ENCODE data around the gene ATRNL1.

Gene ATRNL1

GRCh38 chr10:115771755-115772154 is 678.6 kb downstream of the ATRNL1 start:
- no peak for TF ChIP-seq CTCF (IDR thresholded peaks at IDR 0.05; ENCODE audit: borderline replicate concordance, control extremely low read depth, extremely low read depth, insufficient read depth, missing control alignments)
- DNase-seq (ENCODE audit: low spot score) = no peak
- in situ Hi-C loops (cut with MboI; ENCODE audit: low sequenced_read_pairs, unreplicated experiment) = no loop called here

- no peak for DNase-seq (ENCODE audit: low spot score)
- TF ChIP-seq CTCF (IDR thresholded peaks at IDR 0.05; ENCODE audit: borderline replicate concordance, control extremely low read depth, extremely low read depth, insufficient read depth, missing control alignments) = no peak
- in situ Hi-C loops (cut with MboI; ENCODE audit: low sequenced_read_pairs, unreplicated experiment) = no loop called here
Measured at GRCh38 chr10:115772606-115773005, 679.4 kb downstream of the ATRNL1 start.

GRCh38 chr10:115773832-115774231 is 680.7 kb downstream of the ATRNL1 start:
- DNase-seq (ENCODE audit: low spot score) = no peak
- in situ Hi-C loops (cut with MboI; ENCODE audit: low sequenced_read_pairs, unreplicated experiment) = no loop called here
- no peak for TF ChIP-seq CTCF (IDR thresholded peaks at IDR 0.05; ENCODE audit: borderline replicate concordance, control extremely low read depth, extremely low read depth, insufficient read depth, missing control alignments)

GRCh38 chr10:115774721-115775120 is 681.6 kb downstream of the ATRNL1 start:
- in situ Hi-C loops (cut with MboI; ENCODE audit: low sequenced_read_pairs, unreplicated experiment) = no loop called here
- TF ChIP-seq CTCF (IDR thresholded peaks at IDR 0.05; ENCODE audit: borderline replicate concordance, control extremely low read depth, extremely low read depth, insufficient read depth, missing control alignments) = no peak
- DNase-seq (ENCODE audit: low spot score) = no peak

- in situ Hi-C loops (cut with MboI; ENCODE audit: low sequenced_read_pairs, unreplicated experiment) = no loop called here
- TF ChIP-seq CTCF (IDR thresholded peaks at IDR 0.05; ENCODE audit: borderline replicate concordance, control extremely low read depth, extremely low read depth, insufficient read depth, missing control alignments) = no peak
- no peak for DNase-seq (ENCODE audit: low spot score)
Measured at GRCh38 chr10:115777646-115778045, 684.5 kb downstream of the ATRNL1 start.

- in situ Hi-C loops (cut with MboI; ENCODE audit: low sequenced_read_pairs, unreplicated experiment) = no loop called here
- DNase-seq (ENCODE audit: low spot score) = no peak
- no peak for TF ChIP-seq CTCF (IDR thresholded peaks at IDR 0.05; ENCODE audit: borderline replicate concordance, control extremely low read depth, extremely low read depth, insufficient read depth, missing control alignments)
Measured at GRCh38 chr10:115790220-115790619, 697.1 kb downstream of the ATRNL1 start.

- no peak for DNase-seq (ENCODE audit: low spot score)
- in situ Hi-C loops (cut with MboI; ENCODE audit: low sequenced_read_pairs, unreplicated experiment) = no loop called here
- TF ChIP-seq CTCF (IDR thresholded peaks at IDR 0.05; ENCODE audit: borderline replicate concordance, control extremely low read depth, extremely low read depth, insufficient read depth, missing control alignments) = no peak
Measured at GRCh38 chr10:115795964-115796363, 702.8 kb downstream of the ATRNL1 start.
